Measurements from ENCODE around the gene PMPCA.

DNA sequence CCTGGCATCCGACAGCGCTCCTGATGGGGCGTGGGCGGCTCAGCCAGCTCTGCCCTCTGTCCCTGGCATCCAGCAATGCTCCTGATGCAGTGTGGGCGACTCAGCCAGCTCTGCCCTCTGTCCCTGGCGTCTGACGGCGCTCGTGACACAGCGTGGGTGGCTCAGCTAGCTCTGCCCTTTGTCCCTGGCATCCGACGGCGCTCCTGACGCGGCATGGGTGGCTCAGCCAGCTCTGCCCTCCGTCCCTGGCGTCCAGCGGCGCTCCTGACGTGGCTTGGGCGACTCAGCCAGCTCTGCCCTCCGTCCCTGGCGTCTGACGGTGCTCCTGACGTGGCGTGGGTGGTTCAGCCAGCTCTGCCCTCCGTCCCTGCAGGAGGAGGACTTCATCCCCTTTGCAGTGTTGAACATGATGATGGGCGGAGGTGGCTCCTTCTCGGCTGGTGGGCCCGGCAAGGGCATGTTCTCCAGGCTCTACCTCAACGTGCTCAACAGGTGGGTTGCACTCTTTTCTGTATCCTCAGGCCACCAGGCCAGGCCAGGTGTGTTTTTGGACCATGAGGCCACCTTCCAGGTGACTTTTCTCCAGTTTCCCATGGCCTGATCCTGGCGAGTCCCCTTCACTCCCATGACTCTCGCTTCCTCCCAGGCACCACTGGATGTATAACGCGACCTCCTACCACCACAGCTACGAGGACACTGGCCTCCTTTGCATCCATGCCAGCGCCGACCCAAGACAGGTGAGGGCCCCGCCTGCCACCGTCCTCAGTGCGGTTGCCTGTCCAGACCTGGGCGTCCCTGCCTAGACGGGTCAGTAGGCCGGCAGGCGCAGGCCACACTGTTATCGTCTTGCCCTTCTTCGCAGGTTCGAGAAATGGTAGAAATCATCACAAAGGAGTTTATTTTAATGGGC is 8.0 kb downstream of the PMPCA start:
- TF ChIP-seq EZH2 (IDR thresholded peaks at IDR 0.05; ENCODE audit: borderline replicate concordance, low read length): no peak
- TF ChIP-seq, protein P1, sequence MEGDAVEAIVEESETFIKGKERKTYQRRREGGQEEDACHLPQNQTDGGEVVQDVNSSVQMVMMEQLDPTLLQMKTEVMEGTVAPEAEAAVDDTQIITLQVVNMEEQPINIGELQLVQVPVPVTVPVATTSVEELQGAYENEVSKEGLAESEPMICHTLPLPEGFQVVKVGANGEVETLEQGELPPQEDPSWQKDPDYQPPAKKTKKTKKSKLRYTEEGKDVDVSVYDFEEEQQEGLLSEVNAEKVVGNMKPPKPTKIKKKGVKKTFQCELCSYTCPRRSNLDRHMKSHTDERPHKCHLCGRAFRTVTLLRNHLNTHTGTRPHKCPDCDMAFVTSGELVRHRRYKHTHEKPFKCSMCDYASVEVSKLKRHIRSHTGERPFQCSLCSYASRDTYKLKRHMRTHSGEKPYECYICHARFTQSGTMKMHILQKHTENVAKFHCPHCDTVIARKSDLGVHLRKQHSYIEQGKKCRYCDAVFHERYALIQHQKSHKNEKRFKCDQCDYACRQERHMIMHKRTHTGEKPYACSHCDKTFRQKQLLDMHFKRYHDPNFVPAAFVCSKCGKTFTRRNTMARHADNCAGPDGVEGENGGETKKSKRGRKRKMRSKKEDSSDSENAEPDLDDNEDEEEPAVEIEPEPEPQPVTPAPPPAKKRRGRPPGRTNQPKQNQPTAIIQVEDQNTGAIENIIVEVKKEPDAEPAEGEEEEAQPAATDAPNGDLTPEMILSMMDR (IDR thresholded peaks at IDR 0.05; ENCODE audit: low read length): no peak

Data from OCI-LY1 (cell line).